Omental fat pad (tissue), 4 donors: ENCODE results near the gene CRYBG2. TPM values are rescaled to one million over a fixed set of nuclear protein-coding genes. Genes with fewer than 3 reads are reported as not detected.

Experiments
- ATAC-seq: fragments of 150-250 bp; one replicate; pipeline ENCODE4 v1.9.1; 2016; ENCODE audit warnings: mild to moderate bottlenecking, moderate library complexity; ENCODE audit not compliant: low FRiP score
- DNase-seq: peaks from one replicate; pipeline ENCODE4 v3.0.0-alpha.2; 2019; ENCODE audit warnings: low spot score
- CTCF ChIP-seq, 3 donors: fragments of 450-650 bp; IDR thresholded peaks; one replicate each; pipeline ENCODE4 v1.5.1; 2016 to 2017; ENCODE audit warnings: antibody characterized with exemption in 3 of 3, mild to moderate bottlenecking in 3 of 3, moderate library complexity in 2 of 3
- total RNA-seq, 4 donors: library from RNA; depleted of rRNA; stranded (reverse); fragments of >200 nt; gene quantifications; one replicate each; pipeline ENCODE4 v1.1.0, GENCODE V29; 2016

CRYBG2 gene
- total RNA-seq = not detected

DNA sequence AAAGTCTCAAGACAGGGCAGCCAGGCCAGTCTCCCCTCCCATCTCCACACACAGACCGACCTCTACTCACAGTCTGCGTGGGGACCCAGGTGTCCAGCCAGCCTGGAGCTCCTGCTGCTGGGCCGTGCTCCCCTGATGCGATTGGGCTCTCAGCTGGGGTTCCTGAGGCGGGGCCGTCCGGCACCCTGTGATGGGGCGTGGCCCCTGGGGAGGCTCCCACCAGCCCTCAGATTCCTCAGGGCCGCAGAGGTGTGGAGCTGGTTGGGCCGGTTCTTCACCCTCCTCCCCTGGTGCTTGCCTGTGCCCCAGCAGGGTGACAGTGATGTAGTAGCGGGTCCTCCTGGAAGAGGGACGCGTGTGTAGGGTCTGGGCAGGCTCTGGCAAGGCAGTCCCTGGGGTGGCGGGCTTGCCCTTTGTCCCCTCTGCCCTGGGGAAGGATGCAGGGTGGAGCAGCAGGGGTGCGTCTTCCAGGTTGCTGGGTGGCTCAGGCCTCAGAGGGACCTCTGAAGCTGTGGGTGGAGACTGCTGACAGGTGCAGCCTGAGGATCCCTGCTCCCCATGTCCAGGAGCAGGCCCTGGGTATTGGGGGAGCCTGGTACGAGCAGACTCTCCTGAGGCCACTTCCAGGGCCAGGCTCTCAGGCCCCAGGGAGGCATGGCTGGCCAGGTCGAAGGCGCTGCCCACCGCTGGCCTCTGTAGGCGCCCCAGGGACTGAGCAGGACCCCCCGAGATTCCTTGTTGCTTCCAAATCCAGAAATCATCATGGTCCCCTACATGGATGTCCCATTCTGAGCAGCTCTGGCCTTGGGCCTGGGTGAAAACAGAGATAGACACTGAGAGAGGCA lies at the start of gene CRYBG2:
CRYBG2 (minus strand) TSS at position 155 of the 845 bp plus-strand sequence. CDS start 7,473 bp downstream, outside the sequence.
- no peak for TF ChIP-seq CTCF (IDR thresholded peaks at IDR 0.05)
- ATAC-seq = no peak

DNA sequence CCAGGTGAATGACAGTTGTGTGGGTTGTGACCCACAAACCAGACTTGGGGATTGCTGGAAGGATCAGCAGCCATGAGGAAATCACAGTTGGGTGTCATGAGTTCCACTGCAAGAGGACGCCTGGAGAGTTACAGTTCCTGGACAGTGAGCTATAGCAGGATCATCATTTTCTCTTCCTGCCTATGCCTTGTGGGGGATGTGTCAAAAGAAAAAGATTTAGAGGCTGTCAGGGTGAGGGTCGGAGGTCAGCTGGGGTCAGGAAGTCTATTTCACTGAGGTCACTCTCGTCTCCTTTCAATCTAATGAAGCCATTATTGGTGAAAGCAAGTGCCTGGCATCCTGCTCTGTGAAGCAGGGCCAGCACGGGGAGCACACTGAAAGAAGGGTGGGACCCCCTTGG lies 49.7 kb upstream of the CRYBG2 start:
- ATAC-seq (no peak), DNase-seq (no peak)
- TF ChIP-seq CTCF (IDR thresholded peaks at IDR 0.05) = no peak

More for the DNA sequence above, at the start of gene CRYBG2:
- no peak for DNase-seq

- DNase-seq = no peak
- no peak for ATAC-seq
- no peak for TF ChIP-seq CTCF (IDR thresholded peaks at IDR 0.05)
These were observed 48.0 kb upstream of the CRYBG2 start for GRCh38 chr1:26401891-26402290.

DNA sequence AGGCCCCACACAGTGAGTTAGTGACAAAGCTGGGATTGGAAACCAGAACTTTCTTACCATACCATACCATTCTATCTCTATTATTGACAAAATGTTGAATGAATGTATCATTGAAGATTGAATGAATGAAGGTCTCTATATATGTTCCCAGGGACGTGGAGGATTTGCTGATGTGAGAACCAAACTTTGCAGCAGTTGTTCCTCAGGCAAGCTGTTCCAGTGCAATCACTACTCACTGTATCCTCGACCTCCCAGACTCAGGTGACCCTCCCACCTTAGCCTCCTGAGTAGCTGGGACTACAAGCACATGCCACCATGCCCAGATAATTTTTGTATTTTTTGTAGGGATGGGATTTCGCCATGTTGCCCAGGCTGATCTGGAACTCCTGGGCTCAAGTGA lies 45.1 kb upstream of the CRYBG2 start:
- ATAC-seq (no peak), DNase-seq (no peak)
- TF ChIP-seq CTCF (IDR thresholded peaks at IDR 0.05) = no peak

DNA sequence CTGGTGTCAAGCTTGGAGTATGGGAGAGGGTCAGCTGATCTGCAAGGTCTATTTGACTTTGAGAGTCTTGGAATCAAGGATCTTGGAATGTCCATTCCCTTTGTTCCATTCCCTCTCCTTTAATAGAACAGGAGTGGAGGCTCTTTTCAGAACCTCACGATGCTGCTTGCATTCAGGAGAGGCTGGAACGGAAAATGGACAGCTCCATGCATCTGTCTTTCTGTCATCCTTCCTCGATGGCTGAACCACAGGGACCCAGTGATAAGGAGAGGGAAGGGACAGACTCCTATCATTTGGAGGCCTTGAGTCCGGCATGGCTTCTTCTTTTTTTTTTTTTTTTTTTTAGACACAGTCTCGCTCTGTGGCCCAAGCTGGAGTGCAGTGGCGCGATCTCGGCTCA lies 41.8 kb upstream of the CRYBG2 start:
- ATAC-seq (no peak), DNase-seq (no peak)
- no peak for TF ChIP-seq CTCF (IDR thresholded peaks at IDR 0.05)

GRCh38 chr1:26391450-26391849 lies 37.5 kb upstream of the CRYBG2 start:
- DNase-seq (no peak), ATAC-seq (no peak)
- TF ChIP-seq CTCF (IDR thresholded peaks at IDR 0.05) = no peak
